Heart left ventricle (tissue), 16 donors: ENCODE results near the gene RIPOR1. TPM values are rescaled to one million over a fixed set of nuclear protein-coding genes. Genes with fewer than 3 reads are reported as not detected.

Experiments used
- ATAC-seq, 4 donors: fragments of 200-7000 bp; cut with Tn5 transposase; one replicate each; pipeline ENCODE4 v1.9.1; 2020 to 2022; ENCODE audit warnings: moderate library complexity in 4 of 4, mild to moderate bottlenecking in 3 of 4, moderate number of reproducible peaks in 1 of 4
- DNase-seq, 5 donors: peaks; one replicate each; pipeline ENCODE4 v3.0.0-alpha.2; 2020
- H3K27ac ChIP-seq, 12 donors: fragments of 200-600 bp; sonication (generic) in 4 of 12; one replicate each; pipeline versions ENCODE4 v1.5.0 to v1.8.0; 2016 to 2022; ENCODE audit warnings: mild to moderate bottlenecking in 2 of 12
- H3K27me3 ChIP-seq, 9 donors: fragments of 200-600 bp; sonication (generic) in 2 of 9; one replicate each; pipeline versions ENCODE4 v1.5.1 to v1.8.0; 2016 to 2022; ENCODE audit warnings: mild to moderate bottlenecking in 3 of 9
- H3K36me3 ChIP-seq, 9 donors: fragments of 200-600 bp; sonication (generic) in 2 of 9; one replicate each; pipeline versions ENCODE4 v1.5.0 to v1.8.0; 2018 to 2022; ENCODE audit warnings: mild to moderate bottlenecking in 2 of 9
- H3K4me1 ChIP-seq, 12 donors: fragments of 200-600 bp; sonication (generic) in 4 of 12; one replicate each; pipeline versions ENCODE4 v1.5.0 to v1.8.0; 2016 to 2022; ENCODE audit warnings: mild to moderate bottlenecking in 3 of 12
- H3K4me3 ChIP-seq, 12 donors: fragments of 200-600 bp; sonication (generic) in 4 of 12; one replicate each; pipeline versions ENCODE4 v1.5.0 to v1.8.0; 2017 to 2022; ENCODE audit warnings: mild to moderate bottlenecking in 9 of 12, moderate library complexity in 4 of 12
- H3K9me3 ChIP-seq, 12 donors: fragments of 200-600 bp; sonication (generic) in 4 of 12; one replicate each; pipeline versions ENCODE4 v1.5.0 to v1.8.0; 2016 to 2022; ENCODE audit warnings: mild to moderate bottlenecking in 1 of 12
- CTCF ChIP-seq, 12 donors: fragments of 200-600 bp; sonication (generic) in 4 of 12; IDR thresholded peaks; one replicate each; pipeline versions ENCODE4 v1.5.0 to v1.8.0; 2018 to 2022; ENCODE audit warnings: antibody characterized with exemption in 12 of 12, mild to moderate bottlenecking in 5 of 12
- POLR2A ChIP-seq, 2 donors: fragments of 450-650 bp; IDR thresholded peaks; one replicate each; pipeline ENCODE4 v1.6.1; 2017; ENCODE audit warnings: antibody characterized with exemption in 2 of 2, mild to moderate bottlenecking in 2 of 2, moderate library complexity in 2 of 2
- WGBS, 4 donors: extraction: QIAGEN DNeasy Blood & Tissue Kit in 2 of 4; methylation state at CpG; one replicate each; pipeline versions ENCODE4 v1.1.5 to v1.1.7; 2013 to 2018; 5-methylcytosine and 5-hydroxymethylcytosine counted together
- intact Hi-C, 10 donors: fragments of 100-400 bp; cut with DNase I; formaldehyde crosslinking; loops; one replicate each; pipeline versions ENCODE4 v1.11.1 to v1.14.2; 2022
- polyA plus RNA-seq, 2 donors: library from polyadenylated mRNA; stranded (reverse); fragments of 200-250 nt; gene quantifications; one replicate each; pipeline ENCODE4 v1.2.3, GENCODE V29; 2013
- total RNA-seq, 9 donors: library from RNA; depleted of rRNA in 2 of 9; stranded (reverse); fragments of >200 nt in 2 of 9; fragmentation: NEBNext Ultra II Directional in 3 of 9; extraction: Animal tissue kit (Norgen Biotek cat#: 25700) in 3 of 9; gene quantifications; one replicate each; pipeline versions ENCODE4 v1.1.0 to v1.2.4, GENCODE V29; 2016 to 2023
- donor health status: ischemic (EF 13 %, LVEDD 7.1; RV severe dilation, severe dysfunction).
- donor health status: healthy with polysubstance abuse.
- donor health status: DM: no; HTN: yes; CAD: no.
- donor health status: DM: no; HTN: no; CAD: no.
- donor health status: ischemic (EF 25% LVEDD 6.9; RV normal size, moderate dysfunction).
- donor health status: ischemic (EF 25% LVEDD 5.7; RV mildly dilated, moderate dysfunction).
- donor health status: healthy.
- donor health status: DM: yes; HTN: yes; CAD: no.
- donor health status: ischemic (EF 35%, LVEDD 5.7; RV mildly dilated, moderate dysfunction).
- donor health status: nonischemic (EF 11% LVEDD 7.7; RV severe dilation, severe dysfunction).
- donor health status: DM: yes; HTN: yes; CAD: no.
- donor health status: PGD.
- donor health status: ischemic (EF 29% LVEDD 5.4; RV normal size, mild dysfunction).
- donor health status: nonischemic (EF 23%, LVEDD 6.1; RV moderate dilation, normal function).

The RIPOR1 gene
- total and polyA plus RNA-seq, 11 donors, result 40.7 to 156 (median 65.2) TPM

- DNase-seq, result no peak
- Histone ChIP-seq H3K27ac (no peak overlapping the region), H3K4me3 (no peak overlapping the region), H3K4me1 (peaks cover 0 to 10% (median 0%) of the 10 kb centered on the region in 12 donors), H3K27me3 (no peaks in the 10 kb centered on the region), H3K36me3 (peaks cover 0 to 48% (median 42%) of the 10 kb centered on the region in 9 donors), H3K9me3 (no peaks in the 10 kb centered on the region)
- intact Hi-C loops, result no loop called here
- no peak for ATAC-seq
- 91 to 96% (median 94%) methylated on average over 2 of the region's 2 CpGs for WGBS, 4 donors
- TF ChIP-seq CTCF (IDR thresholded peaks at IDR 0.05) (no peak), POLR2A (IDR thresholded peaks at IDR 0.05) (no peak)
Observed at GRCh38 chr16:67571464-67571863, 42.8 kb downstream of the RIPOR1 start.

GRCh38 chr16:67571981-67572431 lies 43.4 kb downstream of the RIPOR1 start:
- no peak for DNase-seq
- no peaks in the 10 kb centered on the region for H3K27me3 ChIP-seq
- 67 to 70% (median 67%) methylated on average over 4 of the region's 4 CpGs for WGBS, 4 donors
- no peak overlapping the region for H3K4me3 ChIP-seq
- ATAC-seq, result no peak
- H3K27ac ChIP-seq, result peak overlapping the region in 1 of 12 donors; percentile 53
- no peaks in the 10 kb centered on the region for H3K9me3 ChIP-seq
- TF ChIP-seq POLR2A (IDR thresholded peaks at IDR 0.05), result no peak
- TF ChIP-seq CTCF (IDR thresholded peaks at IDR 0.05), result no peak
- peaks cover 0 to 50% (median 42%) of the 10 kb centered on the region in 9 donors for H3K36me3 ChIP-seq
- H3K4me1 ChIP-seq, result peaks cover 0 to 9% (median 0%) of the 10 kb centered on the region in 12 donors
- intact Hi-C loops, result no loop called here

DNA sequence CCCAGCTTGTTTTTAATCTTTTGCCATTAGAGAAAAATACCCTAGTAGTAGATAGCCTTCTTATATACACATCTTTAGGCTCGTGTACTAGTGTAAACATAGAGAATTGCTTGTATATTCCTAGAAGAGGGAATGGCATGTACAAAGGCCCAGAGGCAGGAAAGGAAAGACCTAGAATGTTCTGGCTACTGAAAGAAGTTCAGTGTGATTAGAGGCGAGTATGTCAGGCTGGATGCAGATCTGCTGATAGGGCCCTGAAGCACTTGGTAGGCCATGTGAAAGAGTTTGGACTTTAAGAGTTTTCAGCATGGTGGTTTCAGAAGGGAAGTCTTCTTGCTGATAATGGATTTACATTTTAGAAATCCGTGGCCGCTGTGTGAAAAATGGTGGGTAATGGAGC lies 51.1 kb downstream of the RIPOR1 start:
- intact Hi-C loops, result loop anchor here in 1 of 10 donors (5.0 kb wide), 1 partner anchor 38 kb away; no protein-coding TSS in a partner anchor
- 77 to 91% (median 85%) methylated on average over 4 of the region's 4 CpGs for WGBS, 4 donors
- Histone ChIP-seq H3K36me3 (peaks cover 0 to 31% (median 20%) of the 10 kb centered on the region in 9 donors), H3K4me1 (peaks cover 0 to under 1% (median 0%) of the 10 kb centered on the region in 12 donors), H3K4me3 (no peak overlapping the region), H3K9me3 (no peaks in the 10 kb centered on the region), H3K27ac (no peak overlapping the region), H3K27me3 (no peaks in the 10 kb centered on the region)
- ATAC-seq (no peak), DNase-seq (no peak)
- TF ChIP-seq CTCF (IDR thresholded peaks at IDR 0.05) (no peak), POLR2A (IDR thresholded peaks at IDR 0.05) (no peak)

DNA sequence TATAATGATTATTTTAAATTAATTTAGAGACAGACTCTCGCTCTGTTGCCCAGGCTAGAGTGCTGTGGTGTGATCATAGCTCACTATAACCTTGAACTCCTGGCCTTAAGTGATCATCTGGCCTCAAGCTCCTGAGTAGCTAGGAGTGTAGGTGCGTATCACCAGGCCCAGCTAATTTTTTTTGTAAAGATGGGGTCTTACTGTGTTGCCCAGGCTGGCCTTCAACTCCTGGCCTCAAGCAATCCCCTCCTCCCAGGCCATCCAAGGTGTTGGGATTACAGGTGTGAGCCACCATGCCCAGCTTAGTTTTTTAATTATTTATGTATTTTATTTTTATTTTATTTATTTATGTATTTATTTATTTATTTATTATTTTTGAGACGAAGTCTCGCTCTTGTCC lies 51.6 kb downstream of the RIPOR1 start:
- WGBS, 4 donors, result 93 to 98% (median 97%) methylated on average over 4 of the region's 4 CpGs
- ATAC-seq, result no peak
- H3K36me3 ChIP-seq, result peaks cover 0 to 26% (median 15%) of the 10 kb centered on the region in 9 donors

DNA sequence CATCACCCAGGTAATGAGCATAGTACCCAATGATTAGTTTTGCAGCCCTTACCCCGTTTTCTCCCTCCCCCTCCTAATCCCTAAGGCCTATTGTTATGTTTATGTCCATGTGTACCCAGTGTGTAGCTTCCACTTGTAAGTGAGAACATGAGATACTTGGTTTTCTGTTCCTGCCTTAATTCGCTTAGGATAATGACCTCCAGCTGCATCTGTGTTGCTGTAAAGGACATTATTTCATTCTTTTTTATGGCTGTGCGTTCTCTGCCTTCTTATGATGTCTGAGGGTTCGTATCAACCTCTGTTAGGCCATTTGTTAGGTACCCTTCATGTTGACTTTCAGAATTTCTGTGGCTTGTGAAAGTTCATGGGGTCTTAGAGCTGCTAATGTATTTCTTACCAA lies 64.7 kb downstream of the RIPOR1 start:
- no peak overlapping the region for H3K4me3 ChIP-seq
- 88 to 95% (median 90%) methylated on average over 4 of the region's 4 CpGs for WGBS, 4 donors
- DNase-seq (no peak), ATAC-seq (no peak)
- TF ChIP-seq CTCF (IDR thresholded peaks at IDR 0.05) (no peak), POLR2A (IDR thresholded peaks at IDR 0.05) (no peak)
- H3K36me3 ChIP-seq, result peaks cover 0 to 15% (median 0%) of the 10 kb centered on the region in 9 donors
- intact Hi-C loops, result no loop called here
- H3K4me1 ChIP-seq, result peaks cover 0 to 23% (median 0%) of the 10 kb centered on the region in 12 donors
- H3K27ac ChIP-seq, result no peak overlapping the region
- H3K9me3 ChIP-seq, result no peaks in the 10 kb centered on the region
- H3K27me3 ChIP-seq, result no peaks in the 10 kb centered on the region

More for the DNA sequence above, 51.6 kb downstream of the RIPOR1 start:
- intact Hi-C loops, result loop anchor here in 1 of 10 donors (5.0 kb wide), 1 partner anchor 37 kb away; no protein-coding TSS in a partner anchor
- Histone ChIP-seq H3K27ac (no peak overlapping the region), H3K27me3 (no peaks in the 10 kb centered on the region), H3K9me3 (no peaks in the 10 kb centered on the region), H3K4me3 (no peak overlapping the region), H3K4me1 (peaks cover 0 to 6% (median 0%) of the 10 kb centered on the region in 12 donors)
- no peak for TF ChIP-seq POLR2A (IDR thresholded peaks at IDR 0.05)
- DNase-seq, result no peak
